Measurements from ENCODE around the gene DYNC1I1.
A peak's percentile ranks its signal among the peaks of the same experiment; 100 is the strongest.

Gene DYNC1I1

GRCh38 chr7:95863623-95864022, 91.3 kb downstream of the DYNC1I1 start:
- DNase-seq: no peak

- no peak for DNase-seq
Observed at GRCh38 chr7:95865716-95866371, 93.5 kb downstream of the DYNC1I1 start.

- no peak for DNase-seq
Observed at GRCh38 chr7:95867309-95867708, 95.0 kb downstream of the DYNC1I1 start.

- no peak for DNase-seq
Observed at GRCh38 chr7:95871075-95871848, 98.9 kb downstream of the DYNC1I1 start.

GRCh38 chr7:95871896-95872295, 99.5 kb downstream of the DYNC1I1 start:
- DNase-seq: no peak

GRCh38 chr7:95874129-95874528, 101.8 kb downstream of the DYNC1I1 start:
- DNase-seq: no peak

GRCh38 chr7:95874541-95875265, 102.3 kb downstream of the DYNC1I1 start:
- DNase-seq: no peak

GRCh38 chr7:95875519-95875918, 103.2 kb downstream of the DYNC1I1 start:
- no peak for DNase-seq

- no peak for DNase-seq
Observed at GRCh38 chr7:95878677-95879076, 106.3 kb downstream of the DYNC1I1 start.

GRCh38 chr7:95881597-95881996, 109.2 kb downstream of the DYNC1I1 start:
- no peak for DNase-seq

GRCh38 chr7:95883217-95883616, 110.9 kb downstream of the DYNC1I1 start:
- DNase-seq: no peak

- no peak for DNase-seq
Observed at GRCh38 chr7:95886501-95887090, 114.2 kb downstream of the DYNC1I1 start.

GRCh38 chr7:95893484-95893883, 121.1 kb downstream of the DYNC1I1 start:
- DNase-seq: no peak

GRCh38 chr7:95897557-95898251, 125.3 kb downstream of the DYNC1I1 start:
- DNase-seq: no peak

GRCh38 chr7:95899919-95900513, 127.7 kb downstream of the DYNC1I1 start:
- peak; percentile 52 for DNase-seq

- DNase-seq: no peak
Observed at GRCh38 chr7:95901006-95901405, 128.7 kb downstream of the DYNC1I1 start.

- no peak for DNase-seq
Observed at GRCh38 chr7:95904099-95904498, 131.7 kb downstream of the DYNC1I1 start.

- DNase-seq: no peak
Observed at GRCh38 chr7:95905167-95905566, 132.8 kb downstream of the DYNC1I1 start.

- DNase-seq: no peak
Observed at GRCh38 chr7:95906851-95907250, 134.5 kb downstream of the DYNC1I1 start.

GRCh38 chr7:95907337-95907736, 135.0 kb downstream of the DYNC1I1 start:
- no peak for DNase-seq

- no peak for DNase-seq
Observed at GRCh38 chr7:95908499-95908898, 136.1 kb downstream of the DYNC1I1 start.

GRCh38 chr7:95910341-95910740, 138.0 kb downstream of the DYNC1I1 start:
- DNase-seq: no peak

Data from GF-D8 (cell line).